GM21619 (cell line): ENCODE results near the gene NQO2.
A peak's percentile ranks its signal among the peaks of the same experiment; 100 is the strongest.
"Not testable (repeated sequence)": the region's sequence is repeated elsewhere in the genome, so short reads cannot be mapped to it uniquely, and the experiment has no call there.

Source experiments
- ATAC-seq: cut with Tn5 transposase; IDR thresholded peaks from one replicate; pipeline ENCODE4 v1.9.1; 2021; ENCODE audit not compliant: unreplicated experiment

The NQO2 gene

GRCh38 chr6:2970034-2970685 lies 29.5 kb upstream of the NQO2 start:
- ATAC-seq = no peak

GRCh38 chr6:2970753-2971419 lies 28.8 kb upstream of the NQO2 start:
- no peak for ATAC-seq

GRCh38 chr6:2971420-2972218 lies 28.1 kb upstream of the NQO2 start, which contains the start of gene SERPINB6:
Gene SERPINB6, minus strand, starts transcription at chr6:2971567. Its CDS starts 12,235 bp downstream, at chr6:2959332.
- no peak for ATAC-seq

GRCh38 chr6:2972219-2972487 lies 27.5 kb upstream of the NQO2 start:
- not testable (repeated sequence) for ATAC-seq

GRCh38 chr6:2972685-2973084 lies 27.0 kb upstream of the NQO2 start:
- not testable (repeated sequence) for ATAC-seq

- not testable (repeated sequence) for ATAC-seq
Measured at GRCh38 chr6:2973180-2973579, 26.5 kb upstream of the NQO2 start.

- no peak for ATAC-seq
Measured at GRCh38 chr6:2973676-2974075, 26.0 kb upstream of the NQO2 start.

GRCh38 chr6:2976060-2976459 lies 23.6 kb upstream of the NQO2 start:
- peak; percentile 68 for ATAC-seq

- ATAC-seq = no peak
Measured at GRCh38 chr6:2976571-2977085, 23.1 kb upstream of the NQO2 start.

- ATAC-seq = no peak
Measured at GRCh38 chr6:2977290-2977689, 22.4 kb upstream of the NQO2 start.

- ATAC-seq = no peak
Measured at GRCh38 chr6:2977799-2978590, 21.7 kb upstream of the NQO2 start.

GRCh38 chr6:2978923-2979322 lies 20.8 kb upstream of the NQO2 start:
- no peak for ATAC-seq

- ATAC-seq = no peak
Measured at GRCh38 chr6:2979819-2980464, 19.8 kb upstream of the NQO2 start.

- ATAC-seq = no peak
Measured at GRCh38 chr6:2980465-2980855, 19.2 kb upstream of the NQO2 start.

GRCh38 chr6:2982426-2983117 lies 17.1 kb upstream of the NQO2 start:
- no peak for ATAC-seq

- ATAC-seq = no peak
Measured at GRCh38 chr6:2984738-2985406, 14.8 kb upstream of the NQO2 start.

- no peak for ATAC-seq
Measured at GRCh38 chr6:2986722-2987221, 12.9 kb upstream of the NQO2 start.

GRCh38 chr6:2988094-2988425 lies 11.6 kb upstream of the NQO2 start:
- ATAC-seq = no peak
